Measurements from ENCODE around the gene NAXD.
"Not testable (repeated sequence)": the region's sequence is repeated elsewhere in the genome, so short reads cannot be mapped to it uniquely, and the experiment has no call there.

NAXD gene

DNA sequence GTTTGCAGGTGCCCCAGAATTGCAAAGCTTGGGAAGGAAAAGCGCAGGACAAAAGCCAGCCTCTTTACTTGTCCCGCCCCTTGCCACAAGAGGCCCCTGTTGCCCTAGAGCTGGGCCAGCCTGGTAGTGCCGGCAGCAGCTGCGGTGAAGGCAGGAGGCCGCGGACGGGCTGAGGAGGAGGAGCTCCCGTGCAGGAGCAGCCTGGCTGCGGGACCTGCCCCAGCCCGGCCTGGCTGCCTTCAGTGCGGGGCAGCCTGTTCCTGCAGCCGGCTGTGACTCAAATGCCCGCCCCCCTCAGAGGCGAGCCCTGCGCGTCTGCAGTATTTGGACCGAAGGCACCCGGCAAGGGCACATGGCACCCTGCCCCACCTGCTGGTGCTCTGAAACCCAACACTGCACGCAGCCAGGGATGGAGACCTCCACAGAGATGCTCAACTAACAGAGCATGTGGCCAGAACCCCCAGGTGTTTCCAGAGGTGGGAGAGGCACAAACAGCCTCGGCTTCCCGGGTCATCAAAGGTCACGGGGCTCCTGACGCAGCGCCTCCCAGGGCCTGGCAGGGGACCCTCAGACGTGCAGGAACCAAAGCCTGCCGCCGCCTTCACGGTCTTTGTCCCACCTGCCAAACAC is 29.7 kb downstream of the NAXD start:
- DNase-seq (ENCODE audit: low spot score) = peak; percentile 70

DNA sequence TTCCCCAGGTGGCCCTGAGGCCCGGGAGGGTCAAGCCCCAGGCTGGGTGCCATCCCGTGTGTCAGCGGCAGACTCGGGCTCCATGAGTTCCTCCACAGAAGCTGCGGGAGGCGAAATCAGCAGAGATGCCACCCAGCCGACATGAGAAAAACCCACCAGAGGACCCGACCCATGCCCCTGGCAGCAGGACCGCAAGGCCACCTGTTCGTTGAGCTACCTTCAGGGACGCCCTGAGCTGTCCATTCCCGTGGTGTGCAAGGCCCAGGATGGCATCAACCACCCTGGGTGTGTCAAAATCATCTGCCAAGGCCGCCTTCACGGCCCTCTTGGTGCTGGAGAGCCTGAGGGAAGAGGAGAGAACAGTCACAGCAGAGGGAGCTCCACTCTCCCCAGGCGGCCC is 30.4 kb downstream of the NAXD start:
- no peak for DNase-seq (ENCODE audit: low spot score)

DNA sequence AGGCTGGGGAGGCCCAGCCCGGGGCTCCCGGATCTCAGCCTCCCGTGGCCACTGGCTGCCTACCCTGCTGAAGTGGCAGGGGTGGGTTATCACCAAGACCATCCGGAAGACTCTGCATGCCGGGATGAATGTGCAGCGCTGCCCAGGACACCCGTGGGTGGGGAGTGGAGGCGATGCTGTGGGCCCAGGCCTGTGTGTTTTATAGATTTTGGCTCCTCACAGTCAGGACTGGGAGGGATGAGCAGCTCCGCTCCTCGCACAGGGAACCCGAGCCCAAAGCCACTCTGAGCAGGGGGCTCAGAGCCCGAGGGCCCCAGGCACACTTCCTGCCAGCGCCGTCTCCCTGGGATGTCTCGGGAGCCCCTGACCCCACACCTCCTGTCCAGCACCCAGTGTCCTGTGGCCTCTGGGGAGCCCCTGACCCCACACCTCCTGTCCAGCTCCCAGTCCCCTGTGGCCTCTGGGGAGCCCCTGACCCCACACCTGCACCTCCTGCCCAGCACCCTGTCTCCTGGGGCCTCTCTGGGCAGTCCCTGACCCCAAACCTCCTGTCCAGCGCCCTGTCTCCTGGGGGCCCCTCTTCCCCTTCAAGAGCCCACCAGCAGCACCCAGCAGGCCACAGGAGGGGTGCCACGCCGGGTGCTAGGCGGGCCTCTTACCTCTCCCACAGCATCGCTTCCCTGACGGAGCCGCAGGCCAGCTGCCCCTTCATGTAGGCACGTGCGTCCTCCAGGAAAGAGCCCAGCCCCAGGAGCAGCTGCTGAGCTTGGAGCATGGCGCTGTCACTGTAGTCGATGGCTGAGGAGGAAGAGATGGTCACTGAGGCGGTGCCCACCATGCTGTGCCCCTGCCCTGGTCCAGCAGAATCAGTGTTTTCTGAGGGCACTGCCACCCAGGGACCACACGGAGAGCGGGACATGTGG is 31.4 kb downstream of the NAXD start:
- DNase-seq (ENCODE audit: low spot score) = no peak

DNA sequence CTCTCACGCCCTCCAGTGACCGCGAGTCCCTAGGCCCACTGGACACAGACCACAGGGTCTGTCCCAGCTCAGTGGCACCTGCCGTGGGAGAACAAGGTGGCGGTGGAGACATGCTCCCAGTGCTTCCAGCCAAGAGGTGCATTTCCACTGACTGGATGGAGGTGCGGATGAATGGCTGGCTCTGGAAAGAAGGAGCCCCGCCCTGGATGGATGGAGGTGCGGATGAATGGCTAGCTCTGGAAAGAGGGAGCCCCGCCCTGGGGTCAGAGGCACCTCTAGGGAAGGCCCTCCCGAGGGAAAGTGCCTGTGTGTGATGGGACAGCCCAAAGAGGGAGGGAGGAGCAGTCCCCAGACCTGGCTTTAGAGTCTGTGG is 32.0 kb downstream of the NAXD start:
- DNase-seq (ENCODE audit: low spot score) = no peak

DNA sequence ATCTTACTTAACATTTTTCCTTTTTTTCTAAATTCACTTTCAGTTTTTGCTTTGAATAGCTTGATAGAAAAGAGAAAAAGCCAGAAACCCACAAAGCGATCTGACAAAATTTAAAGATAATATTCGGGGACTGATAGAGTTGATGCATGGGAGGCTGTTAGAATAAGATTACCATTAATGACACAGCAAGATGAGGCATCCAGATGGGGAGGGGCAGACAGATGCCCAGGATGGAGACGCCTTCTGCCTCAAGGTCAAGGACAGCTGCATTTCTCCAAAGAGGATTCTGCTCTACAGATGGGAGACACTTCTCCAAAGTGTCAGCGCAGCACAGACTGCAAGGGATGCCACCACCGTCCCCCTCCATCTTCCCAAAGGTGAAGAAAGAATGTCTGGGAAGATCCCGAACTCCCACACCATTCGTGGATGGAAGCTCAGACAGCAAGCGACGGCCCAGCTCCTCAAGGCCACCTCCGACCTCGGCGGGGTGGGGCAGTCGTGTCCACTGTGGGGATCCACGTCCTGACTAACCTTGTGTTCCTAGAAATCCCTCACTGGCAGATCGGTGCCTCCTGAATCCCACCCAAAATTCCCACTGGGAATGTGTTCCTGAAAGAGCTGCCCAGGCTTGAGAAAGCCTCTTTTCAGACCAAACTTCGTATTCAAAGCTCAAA is 32.9 kb downstream of the NAXD start:
- no peak for DNase-seq (ENCODE audit: low spot score)

DNA sequence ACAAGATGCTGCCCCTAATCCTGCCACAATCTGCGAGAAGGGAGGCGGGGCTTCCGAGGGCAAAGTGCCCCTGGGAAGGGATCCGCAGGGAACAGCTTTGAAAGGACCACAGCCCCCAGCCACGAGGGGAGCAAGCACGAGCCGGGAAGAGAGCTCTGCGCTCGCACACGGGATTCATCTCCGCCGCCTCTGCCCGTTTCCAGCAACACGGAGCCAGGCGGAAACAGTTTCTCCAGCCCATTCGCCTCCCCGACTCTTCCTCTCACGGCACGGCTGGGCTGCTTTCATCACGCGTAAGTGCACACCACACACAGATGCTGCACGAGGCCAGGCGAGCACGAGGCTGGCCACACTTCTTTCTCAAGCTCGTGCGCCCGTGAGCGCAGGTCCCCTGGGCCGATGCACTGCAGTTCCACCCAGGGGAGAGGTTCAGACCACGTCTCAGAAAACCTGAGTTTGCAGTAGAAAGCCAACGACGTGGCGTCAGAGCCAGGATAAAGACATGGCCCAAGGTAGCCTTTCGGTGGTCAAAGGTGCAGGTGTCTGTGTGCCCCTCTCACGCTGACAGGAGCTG is 33.6 kb downstream of the NAXD start:
- DNase-seq (ENCODE audit: low spot score) = no peak

DNA sequence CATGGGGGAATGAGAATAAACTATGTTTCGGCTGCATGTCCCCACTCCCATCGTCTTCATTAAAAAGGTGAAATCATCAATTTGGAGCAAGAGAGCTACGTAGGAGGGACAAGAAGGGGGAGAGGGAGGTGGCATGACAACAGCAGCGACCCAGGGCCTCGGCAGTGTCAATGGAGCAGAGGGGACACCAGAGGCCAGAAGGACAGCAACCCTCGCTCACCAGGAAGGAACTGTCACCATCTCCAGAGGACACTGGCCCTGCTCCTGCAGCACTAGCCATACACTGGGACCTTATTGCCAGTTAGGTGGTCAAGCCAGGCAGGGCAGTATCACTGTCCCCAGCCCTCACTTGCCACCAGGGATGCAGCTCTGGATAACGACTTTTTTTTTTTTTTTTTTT is 34.2 kb downstream of the NAXD start:
- no peak for DNase-seq (ENCODE audit: low spot score)

DNA sequence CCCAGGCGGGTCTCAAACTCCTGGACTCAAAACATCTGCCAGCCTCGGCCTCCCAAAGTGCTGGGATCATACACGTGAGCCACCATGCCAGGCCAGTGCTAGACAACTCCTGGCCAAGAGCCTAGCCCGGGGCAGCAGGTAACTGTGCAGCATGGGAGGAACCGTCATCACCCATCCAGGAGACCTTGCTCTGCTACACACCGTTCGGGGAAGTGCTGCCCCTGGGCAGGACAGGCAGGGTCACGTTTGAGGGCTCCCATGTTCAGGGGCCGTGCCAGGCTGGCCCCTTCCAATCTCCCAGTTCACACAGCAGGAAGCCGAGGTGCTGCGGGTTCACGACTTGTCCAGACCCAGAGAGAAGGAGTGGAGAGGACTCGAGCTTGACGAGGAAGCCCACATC is 35.1 kb downstream of the NAXD start:
- DNase-seq (ENCODE audit: low spot score) = no peak

DNA sequence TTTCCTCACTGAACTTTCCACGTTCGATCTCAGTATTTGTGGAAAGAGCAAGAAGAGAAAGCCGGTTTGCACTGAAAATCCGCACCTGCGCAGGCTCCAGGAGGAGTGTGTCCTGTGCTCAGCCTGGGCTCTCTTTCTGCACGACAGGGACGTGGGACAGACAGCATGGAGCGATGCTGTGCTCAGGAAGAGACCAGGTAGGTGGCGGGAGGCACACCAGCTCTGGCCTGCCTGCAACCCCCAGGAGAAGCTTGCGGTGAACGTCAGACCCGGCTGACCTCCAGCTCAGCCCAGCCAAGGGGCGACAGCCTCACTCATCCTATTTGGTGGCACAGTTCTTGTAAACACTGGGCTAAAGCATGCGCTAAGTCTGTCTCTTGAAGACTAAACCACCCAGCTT is 35.9 kb downstream of the NAXD start:
- DNase-seq (ENCODE audit: low spot score) = no peak

DNA sequence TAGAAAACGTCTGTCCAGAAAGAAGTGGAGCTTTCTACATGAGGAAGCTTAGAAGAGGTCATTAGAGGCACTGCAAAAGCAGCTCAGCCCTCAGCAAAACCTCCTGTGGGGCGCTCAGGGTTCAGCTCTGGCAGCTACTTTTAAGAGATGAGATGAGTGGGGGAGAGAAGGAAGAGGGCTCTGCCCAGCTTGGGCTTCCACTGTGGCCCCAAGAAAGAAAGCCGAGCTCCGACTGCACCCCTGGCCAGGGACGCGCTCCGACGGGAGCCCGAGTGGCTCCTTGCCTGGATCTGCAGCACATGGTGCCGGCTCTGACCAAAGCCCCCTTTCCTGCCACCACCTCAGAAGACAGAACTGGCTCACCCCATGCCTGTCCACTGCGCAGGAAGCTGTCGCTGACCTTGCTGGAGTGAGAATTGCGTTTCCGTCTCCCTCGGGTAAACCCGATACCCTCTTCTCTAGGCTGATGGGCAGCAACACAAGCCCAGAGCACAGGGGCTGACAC is 36.4 kb downstream of the NAXD start:
- DNase-seq (ENCODE audit: low spot score) = no peak

DNA sequence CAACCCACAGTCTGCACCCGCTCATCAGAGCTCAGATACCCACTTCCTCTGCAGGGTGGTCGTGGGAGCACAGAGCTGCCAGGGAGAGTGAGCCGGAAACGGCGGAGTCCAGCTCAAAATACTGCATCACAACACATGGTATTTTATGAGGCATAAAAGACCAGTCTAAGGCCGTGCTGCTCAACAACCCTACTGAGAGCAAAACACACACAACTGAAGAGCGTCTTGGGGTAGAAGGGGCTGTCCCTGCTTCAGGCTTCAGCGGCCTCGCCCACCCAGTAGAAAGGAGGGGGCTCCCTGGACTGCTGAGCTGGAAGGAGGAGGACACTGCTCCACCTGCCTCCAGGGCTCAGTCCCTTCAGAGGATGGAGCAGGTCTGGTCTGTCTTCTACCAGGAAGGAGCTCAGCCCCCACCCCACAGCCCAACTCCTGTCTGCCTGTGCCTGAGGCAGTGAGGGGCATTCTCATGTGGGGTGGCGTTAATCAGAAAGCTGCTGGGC is 36.9 kb downstream of the NAXD start:
- DNase-seq (ENCODE audit: low spot score) = no peak

DNA sequence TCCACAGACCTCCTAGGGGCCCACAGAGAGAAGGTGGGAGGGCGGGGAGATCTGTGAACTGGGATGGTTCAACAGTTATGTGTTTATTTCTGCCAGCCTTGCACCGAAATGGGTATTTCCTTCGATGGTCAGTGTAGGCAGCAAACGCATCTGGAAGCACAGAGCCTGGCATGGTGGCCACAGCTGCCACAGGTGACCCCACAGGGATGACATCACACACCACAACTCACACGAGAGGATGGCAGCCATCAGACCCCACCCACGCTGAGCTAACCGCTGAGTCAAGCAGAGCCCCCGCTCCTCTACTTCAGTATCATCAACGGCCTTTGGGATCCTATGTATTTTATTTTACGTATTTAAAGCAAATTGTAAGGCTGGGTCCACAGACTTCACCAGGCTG is 37.4 kb downstream of the NAXD start:
- DNase-seq (ENCODE audit: low spot score) = no peak

DNA sequence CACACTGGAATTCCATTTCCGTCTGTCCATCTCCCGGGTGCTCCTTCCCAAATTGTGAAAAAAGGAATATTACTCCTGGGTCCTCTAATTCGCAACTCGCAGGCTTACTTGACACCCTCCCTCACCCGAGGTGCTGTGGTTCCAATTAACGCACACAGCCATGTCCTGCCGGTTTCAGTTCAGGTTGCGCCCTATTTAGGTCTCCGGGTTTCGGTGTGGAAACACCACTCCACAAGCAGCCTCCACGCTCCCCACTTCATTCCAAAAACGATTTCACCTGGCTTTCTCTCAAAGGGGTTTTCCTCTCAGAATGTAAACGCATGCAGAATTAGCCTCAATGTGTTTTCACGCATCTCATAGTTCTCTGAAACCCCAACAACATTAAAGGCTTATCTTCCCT is 37.9 kb downstream of the NAXD start:
- no peak for DNase-seq (ENCODE audit: low spot score)

DNA sequence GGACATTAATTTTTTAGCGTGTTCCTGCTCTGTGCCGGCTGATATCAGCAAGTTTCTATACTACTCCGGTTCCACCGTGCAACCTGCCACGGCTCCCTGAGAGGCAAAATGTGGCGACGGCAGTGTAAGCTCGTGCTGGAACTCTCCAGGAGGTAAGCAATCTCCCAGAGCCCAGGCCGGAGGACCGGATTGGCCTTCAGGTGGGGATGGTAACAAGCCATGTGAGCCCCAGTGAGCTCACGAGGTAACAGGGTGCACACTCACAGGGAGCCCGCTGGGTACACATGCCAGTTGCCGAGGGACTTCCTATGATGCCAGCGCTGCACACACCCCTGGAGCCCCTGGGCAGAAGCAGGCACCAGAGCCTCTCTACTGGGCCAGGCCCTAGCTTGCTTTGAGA is 38.5 kb downstream of the NAXD start:
- no peak for DNase-seq (ENCODE audit: low spot score)

DNA sequence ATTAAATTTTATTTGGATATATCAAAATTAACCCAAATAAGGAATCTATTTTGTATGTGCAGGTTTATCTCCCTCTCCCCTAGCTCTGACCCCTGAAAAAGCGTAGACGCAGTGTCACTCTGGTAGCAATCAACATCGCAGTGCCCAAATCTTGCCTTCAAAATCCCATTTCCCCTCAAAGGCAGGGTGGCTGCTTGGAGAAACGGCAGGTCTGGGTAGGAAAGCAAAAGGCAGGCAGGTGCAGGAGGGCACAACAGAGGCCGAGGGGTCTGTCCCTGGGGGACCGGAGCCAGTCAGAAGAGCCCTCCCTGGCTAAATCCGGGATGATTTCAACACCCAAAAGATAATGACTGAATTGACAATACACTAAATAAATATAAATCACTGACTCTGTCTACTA is 41.9 kb downstream of the NAXD start:
- no peak for DNase-seq (ENCODE audit: low spot score)

DNA sequence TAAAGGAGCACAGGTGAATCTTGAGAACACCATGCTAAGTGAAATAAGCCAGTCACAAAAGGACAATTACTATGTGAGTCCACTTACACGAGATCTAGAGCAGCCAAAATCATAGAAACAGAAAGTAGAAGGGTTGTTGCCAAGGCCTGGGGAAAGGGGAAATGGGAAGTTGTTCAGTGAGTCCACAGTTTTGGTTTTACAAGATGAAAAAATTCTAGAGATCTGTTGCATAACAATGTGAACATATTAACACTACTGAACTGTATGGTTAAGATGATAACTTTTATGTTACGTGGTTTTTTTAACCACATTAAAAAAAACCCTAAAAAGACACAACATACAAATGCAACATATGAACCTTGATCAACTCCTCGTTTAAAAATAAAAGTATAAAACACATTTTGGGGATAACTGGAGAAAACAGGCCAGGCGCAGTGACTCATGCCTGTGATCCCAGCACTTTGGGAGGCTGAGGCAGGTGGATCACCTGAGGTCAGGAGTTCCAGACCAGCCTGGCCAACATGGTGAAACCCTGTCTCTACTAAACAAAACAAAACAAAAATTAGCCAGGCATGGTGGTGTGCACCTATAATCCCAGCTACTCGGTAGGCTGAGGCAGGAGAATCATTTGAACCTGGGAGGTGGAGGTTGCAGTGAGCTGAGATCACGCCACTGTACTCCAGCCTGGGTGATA is 43.0 kb downstream of the NAXD start:
- DNase-seq (ENCODE audit: low spot score) = not testable (repeated sequence)

DNA sequence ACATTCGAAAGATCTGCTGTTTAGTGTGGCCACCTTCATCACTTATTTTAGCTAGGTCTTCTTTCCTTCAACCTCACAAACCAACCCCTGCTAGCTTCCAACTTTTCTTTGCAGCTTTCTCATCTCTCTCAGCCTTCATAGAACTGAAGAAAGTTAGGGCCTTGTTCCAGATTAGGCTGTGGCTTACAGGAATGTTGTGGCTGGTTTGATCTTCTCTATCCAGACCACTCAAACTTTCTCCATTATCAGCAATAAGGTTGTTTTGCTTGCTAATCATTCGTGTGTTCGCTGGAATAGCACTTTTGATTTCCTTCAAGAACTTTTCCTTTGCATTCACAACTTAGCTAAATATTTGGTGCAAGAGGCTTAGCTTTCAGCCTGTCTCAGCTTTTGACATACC is 45.9 kb downstream of the NAXD start:
- DNase-seq (ENCODE audit: low spot score) = no peak

DNA sequence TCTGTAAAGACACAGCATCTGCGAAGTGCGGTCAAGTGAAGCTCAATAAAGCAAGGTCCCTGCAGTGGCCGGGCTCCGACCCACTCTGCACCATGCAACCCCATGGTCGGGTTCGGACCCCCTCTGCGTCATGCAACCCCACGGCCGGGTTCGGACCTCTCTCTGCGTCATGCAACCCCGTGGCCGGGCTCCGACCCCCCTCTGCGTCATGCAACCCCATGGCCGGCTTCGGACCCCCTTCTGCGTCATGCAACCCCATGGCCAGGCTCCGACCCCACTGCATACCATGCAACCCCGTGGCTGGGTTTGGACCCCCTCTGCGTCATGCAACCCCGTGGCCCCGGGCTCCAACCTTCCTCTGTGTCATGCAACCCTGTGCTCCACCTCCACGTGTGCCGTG is 46.7 kb downstream of the NAXD start:
- DNase-seq (ENCODE audit: low spot score) = no peak

DNA sequence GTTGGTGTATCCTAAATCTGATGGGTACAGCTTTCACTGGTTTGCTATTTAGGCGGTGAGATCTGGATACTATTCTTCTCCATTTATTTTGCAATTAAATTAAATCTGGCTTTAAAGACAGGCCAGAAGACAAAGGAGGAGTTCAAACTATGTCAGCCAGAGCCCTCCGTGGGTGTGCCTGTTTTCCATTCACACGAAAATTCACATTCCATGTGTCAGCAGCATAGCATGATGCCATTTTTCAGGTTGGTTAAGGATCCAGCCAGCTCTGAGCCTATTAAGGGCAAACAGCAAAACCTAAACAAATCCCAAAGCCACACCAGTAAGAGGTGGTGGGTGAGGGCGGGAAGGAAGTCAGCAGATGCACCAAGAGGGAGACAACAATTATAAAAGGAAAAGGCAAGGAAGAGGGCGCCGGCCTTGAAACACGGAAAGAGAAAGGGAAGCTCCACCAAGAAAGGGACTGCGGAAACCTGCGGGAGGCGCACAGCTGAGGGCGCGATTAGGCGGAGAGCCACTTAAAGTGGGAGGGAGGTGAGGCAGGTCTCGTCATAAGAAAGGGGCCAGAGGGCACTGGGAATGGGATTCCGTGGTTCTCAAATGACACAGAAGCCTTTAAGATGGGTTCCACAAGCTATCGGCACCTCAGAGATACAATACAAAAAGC is 47.6 kb downstream of the NAXD start:
- DNase-seq (ENCODE audit: low spot score) = no peak

DNA sequence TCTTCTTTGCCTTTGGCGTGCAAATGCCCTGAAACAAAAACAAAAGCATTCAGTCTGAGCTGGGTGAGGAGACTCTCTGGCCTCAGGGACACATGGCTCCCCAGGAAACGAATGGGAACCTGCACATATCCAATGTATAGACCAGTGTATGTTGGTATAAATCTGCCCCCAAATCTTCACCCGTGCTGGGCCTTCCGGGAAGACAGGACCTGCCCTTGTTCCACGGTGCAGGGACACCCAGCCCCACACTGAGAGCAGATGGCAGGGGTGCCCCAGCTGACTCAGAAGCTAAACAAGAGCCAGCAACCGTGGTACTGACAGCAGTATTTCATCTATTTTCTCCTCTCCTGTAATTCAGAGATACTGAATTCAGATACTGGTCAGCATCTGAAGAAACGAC is 48.1 kb downstream of the NAXD start:
- no peak for DNase-seq (ENCODE audit: low spot score)

DNA sequence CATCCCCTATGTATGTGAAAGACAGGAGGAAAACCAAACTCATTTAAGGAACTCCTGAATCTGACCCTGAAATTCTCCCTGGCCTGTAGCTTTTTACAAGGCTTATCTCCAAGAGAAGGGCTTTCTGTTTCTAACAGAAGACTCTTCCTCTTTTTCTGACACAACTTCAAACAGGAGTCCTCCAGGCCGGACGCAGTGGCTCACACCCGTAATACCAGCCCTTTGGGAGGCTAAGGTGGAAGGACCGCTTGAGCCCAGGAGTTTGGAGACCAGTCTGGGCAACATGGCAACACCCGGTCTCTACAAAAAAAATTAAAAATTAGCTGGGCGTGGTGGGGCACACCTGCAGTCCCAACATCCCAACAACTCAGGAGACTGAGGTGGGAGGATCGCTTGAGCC is 48.7 kb downstream of the NAXD start:
- no peak for DNase-seq (ENCODE audit: low spot score)
